HCT116 (cell line): ENCODE measurements around the gene PADI2.

ENCODE experiments used
- POLR2A ChIP-seq: IDR thresholded peaks from 2 replicates; pipeline ENCODE4 v1.7.0; 2011; ENCODE audit warnings: borderline replicate concordance; ENCODE audit not compliant: insufficient read depth, insufficient read length; ENCODE audit errors: extremely low read depth
- POLR2AphosphoS5 ChIP-seq: IDR thresholded peaks from 2 replicates; pipeline ENCODE4 v1.6.1; 2011; ENCODE audit warnings: mild to moderate bottlenecking, low read depth, low read length, moderate library complexity
- YY1 ChIP-seq: IDR thresholded peaks from 2 replicates; pipeline ENCODE4 v1.6.1; 2011; ENCODE audit warnings: low read length, low read depth, moderate library complexity, mild to moderate bottlenecking; ENCODE audit not compliant: insufficient replicate concordance; ENCODE audit errors: extremely low read depth
- TF ChIP-seq, protein P1 (sequence below), 3 experiments: fragments of 200-600 bp in 1 of 3; sonication (generic) in 1 of 3; IDR thresholded peaks in 2 of 3; conservative IDR thresholded peaks in 1 of 3; 2 replicates each; pipeline ENCODE4 v1.5.1; 2012 to 2017; ENCODE audit warnings: low read depth in 2 of 3, low read length in 2 of 3, antibody characterized with exemption in 1 of 3, borderline replicate concordance in 1 of 3, control low read depth in 1 of 3, mild to moderate bottlenecking in 1 of 3, mixed read lengths in 1 of 3, mixed run types in 1 of 3, moderate library complexity in 1 of 3; ENCODE audit not compliant: insufficient read depth in 1 of 3

DNA sequence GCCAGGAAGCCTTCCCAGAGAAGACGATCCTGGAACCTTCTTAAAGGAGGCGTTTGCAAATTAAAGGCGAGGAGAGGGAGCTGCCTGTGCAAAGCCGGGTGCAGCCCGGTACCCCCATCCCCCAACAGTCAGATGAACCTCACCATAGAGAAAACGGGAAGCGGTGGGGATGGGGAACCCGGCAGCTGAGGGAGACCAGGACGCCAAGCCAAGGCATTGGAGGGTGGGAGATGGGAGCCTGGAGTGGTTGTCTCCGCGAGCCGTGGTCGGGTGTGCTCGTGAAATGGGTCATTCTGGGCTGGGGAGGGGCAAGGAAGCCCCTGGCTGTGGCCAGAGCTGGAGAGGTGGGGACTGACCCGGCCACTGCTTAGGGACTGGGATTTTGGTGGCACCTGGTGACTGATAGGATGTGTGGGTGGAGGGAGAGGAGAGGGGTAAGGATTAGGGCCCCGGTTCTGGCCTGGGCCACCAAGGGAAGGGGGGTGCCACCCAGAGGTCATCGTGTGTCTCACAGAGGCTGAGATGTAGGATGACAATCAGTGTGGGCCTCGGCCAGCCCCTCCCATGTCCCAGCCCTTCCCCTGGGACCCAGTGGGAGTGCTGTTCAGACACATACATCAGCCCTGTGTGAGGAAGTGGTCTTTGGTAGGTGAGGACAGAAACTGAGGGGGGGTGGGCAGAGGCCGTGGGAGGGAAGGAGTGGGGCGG, 676 bp upstream of the PADI2 start:
- TF ChIP-seq POLR2AphosphoS5 (no peak), POLR2A (no peak), YY1 (no peak)
- TF ChIP-seq, protein P1, sequence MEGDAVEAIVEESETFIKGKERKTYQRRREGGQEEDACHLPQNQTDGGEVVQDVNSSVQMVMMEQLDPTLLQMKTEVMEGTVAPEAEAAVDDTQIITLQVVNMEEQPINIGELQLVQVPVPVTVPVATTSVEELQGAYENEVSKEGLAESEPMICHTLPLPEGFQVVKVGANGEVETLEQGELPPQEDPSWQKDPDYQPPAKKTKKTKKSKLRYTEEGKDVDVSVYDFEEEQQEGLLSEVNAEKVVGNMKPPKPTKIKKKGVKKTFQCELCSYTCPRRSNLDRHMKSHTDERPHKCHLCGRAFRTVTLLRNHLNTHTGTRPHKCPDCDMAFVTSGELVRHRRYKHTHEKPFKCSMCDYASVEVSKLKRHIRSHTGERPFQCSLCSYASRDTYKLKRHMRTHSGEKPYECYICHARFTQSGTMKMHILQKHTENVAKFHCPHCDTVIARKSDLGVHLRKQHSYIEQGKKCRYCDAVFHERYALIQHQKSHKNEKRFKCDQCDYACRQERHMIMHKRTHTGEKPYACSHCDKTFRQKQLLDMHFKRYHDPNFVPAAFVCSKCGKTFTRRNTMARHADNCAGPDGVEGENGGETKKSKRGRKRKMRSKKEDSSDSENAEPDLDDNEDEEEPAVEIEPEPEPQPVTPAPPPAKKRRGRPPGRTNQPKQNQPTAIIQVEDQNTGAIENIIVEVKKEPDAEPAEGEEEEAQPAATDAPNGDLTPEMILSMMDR (IDR thresholded peaks at IDR 0.05 in 2 of 3, conservative IDR thresholded peaks at IDR 0.05 in 1 of 3; ENCODE audit: borderline replicate concordance in 1 of 3, insufficient read depth in 1 of 3, low read depth in 2 of 3, low read length in 2 of 3) = no peak
